Osteoblast (primary cell): ENCODE results near the gene LACTB. TPM values are rescaled to one million over a fixed set of nuclear protein-coding genes. Genes with fewer than 3 reads are reported as not detected.
A peak's percentile ranks its signal among the peaks of the same experiment; 100 is the strongest.

ENCODE experiments used
- DNase-seq: peaks from one replicate; pipeline ENCODE4 v3.0.0; 2011; ENCODE audit warnings: low spot score, mixed read lengths; ENCODE audit not compliant: insufficient read length; ENCODE audit errors: missing footprints
- H2AFZ ChIP-seq: 2 replicates; pipeline ENCODE4 v1.6.0; 2011; ENCODE audit warnings: mild to moderate bottlenecking, low read length
- H3K27ac ChIP-seq: 2 replicates; pipeline ENCODE4 v1.5.1; 2011; ENCODE audit warnings: mild to moderate bottlenecking, low read depth, low read length, moderate library complexity
- H3K27me3 ChIP-seq: 2 replicates; pipeline ENCODE4 v1.6.0; 2012; ENCODE audit warnings: mild to moderate bottlenecking, control low read depth, inconsistent platforms, low read length, moderate library complexity; ENCODE audit not compliant: insufficient read depth
- H3K36me3 ChIP-seq: 2 replicates; pipeline ENCODE4 v1.5.1; 2011; ENCODE audit warnings: mild to moderate bottlenecking, low read length, control low read depth, moderate library complexity; ENCODE audit not compliant: insufficient read depth
- H3K4me1 ChIP-seq: 2 replicates; pipeline ENCODE4 v1.5.1; 2011; ENCODE audit warnings: mild to moderate bottlenecking, low read length, control low read depth, moderate library complexity; ENCODE audit not compliant: insufficient read depth
- H3K4me2 ChIP-seq: 2 replicates; pipeline ENCODE4 v1.6.0; 2011; ENCODE audit warnings: mild to moderate bottlenecking, low read length; ENCODE audit not compliant: insufficient read depth
- H3K4me3 ChIP-seq: fragments of 200-600 bp; sonication (generic); 3 replicates; pipeline ENCODE4 v1.5.1; 2012; ENCODE audit warnings: mild to moderate bottlenecking, low read length, inconsistent platforms; ENCODE audit not compliant: insufficient read depth
- H3K79me2 ChIP-seq: 2 replicates; pipeline ENCODE4 v1.6.0; 2012; ENCODE audit warnings: mild to moderate bottlenecking, low read length, control low read depth, inconsistent platforms; ENCODE audit not compliant: insufficient read depth
- H3K9me3 ChIP-seq: 2 replicates; pipeline ENCODE4 v1.5.1; 2011; ENCODE audit warnings: low read depth, low read length, control low read depth
- H4K20me1 ChIP-seq: 2 replicates; pipeline ENCODE4 v1.6.0; 2012; ENCODE audit warnings: mild to moderate bottlenecking, low read length, control low read depth; ENCODE audit not compliant: insufficient read depth
- total RNA-seq: library from RNA; depleted of rRNA; stranded (reverse); fragments of >200 nt; gene quantifications from 2 replicates; pipeline ENCODE4 v1.2.3, GENCODE V29; 2012
- TF ChIP-seq, protein P1 (sequence below): IDR thresholded peaks from 2 replicates; pipeline ENCODE4 v1.5.1; 2011; ENCODE audit warnings: mild to moderate bottlenecking, low read depth, low read length, moderate library complexity; ENCODE audit errors: extremely low read depth

Gene LACTB
- total RNA-seq, 1 donor = 52.8 TPM

- Histone ChIP-seq H2AFZ (no peak overlapping the region), H3K27ac (peak overlapping the region; percentile 94), H3K9me3 (no peaks in the 10 kb centered on the region), H3K4me3 (no peak overlapping the region), H3K27me3 (no peaks in the 10 kb centered on the region), H3K4me1 (peaks cover 44% of the 10 kb centered on the region), H3K79me2 (peaks cover 59% of the 10 kb centered on the region), H4K20me1 (no peaks in the 10 kb centered on the region), H3K4me2 (no peak overlapping the region), H3K36me3 (peaks cover 54% of the 10 kb centered on the region)
- TF ChIP-seq, protein P1, sequence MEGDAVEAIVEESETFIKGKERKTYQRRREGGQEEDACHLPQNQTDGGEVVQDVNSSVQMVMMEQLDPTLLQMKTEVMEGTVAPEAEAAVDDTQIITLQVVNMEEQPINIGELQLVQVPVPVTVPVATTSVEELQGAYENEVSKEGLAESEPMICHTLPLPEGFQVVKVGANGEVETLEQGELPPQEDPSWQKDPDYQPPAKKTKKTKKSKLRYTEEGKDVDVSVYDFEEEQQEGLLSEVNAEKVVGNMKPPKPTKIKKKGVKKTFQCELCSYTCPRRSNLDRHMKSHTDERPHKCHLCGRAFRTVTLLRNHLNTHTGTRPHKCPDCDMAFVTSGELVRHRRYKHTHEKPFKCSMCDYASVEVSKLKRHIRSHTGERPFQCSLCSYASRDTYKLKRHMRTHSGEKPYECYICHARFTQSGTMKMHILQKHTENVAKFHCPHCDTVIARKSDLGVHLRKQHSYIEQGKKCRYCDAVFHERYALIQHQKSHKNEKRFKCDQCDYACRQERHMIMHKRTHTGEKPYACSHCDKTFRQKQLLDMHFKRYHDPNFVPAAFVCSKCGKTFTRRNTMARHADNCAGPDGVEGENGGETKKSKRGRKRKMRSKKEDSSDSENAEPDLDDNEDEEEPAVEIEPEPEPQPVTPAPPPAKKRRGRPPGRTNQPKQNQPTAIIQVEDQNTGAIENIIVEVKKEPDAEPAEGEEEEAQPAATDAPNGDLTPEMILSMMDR = no peak
- DNase-seq = no peak
These were observed 12.1 kb downstream of the LACTB start for GRCh38 chr15:63133786-63134185.

GRCh38 chr15:63134245-63134985, 12.8 kb downstream of the LACTB start:
- Histone ChIP-seq H3K79me2 (peaks cover 54% of the 10 kb centered on the region), H2AFZ (peak overlapping the region; percentile 1), H3K4me1 (peaks cover 44% of the 10 kb centered on the region), H4K20me1 (no peaks in the 10 kb centered on the region), H3K4me2 (peak overlapping the region; percentile 35), H3K27ac (peak overlapping the region; percentile 94), H3K9me3 (no peaks in the 10 kb centered on the region), H3K36me3 (peaks cover 49% of the 10 kb centered on the region), H3K4me3 (no peak overlapping the region), H3K27me3 (no peaks in the 10 kb centered on the region)
- no peak for DNase-seq
- TF ChIP-seq, protein P1 = no peak

- Histone ChIP-seq H3K79me2 (peaks cover 46% of the 10 kb centered on the region), H3K4me1 (peaks cover 44% of the 10 kb centered on the region), H3K4me3 (no peak overlapping the region), H2AFZ (no peak overlapping the region), H4K20me1 (no peaks in the 10 kb centered on the region), H3K4me2 (peak overlapping the region; percentile 48), H3K36me3 (peaks cover 47% of the 10 kb centered on the region), H3K27ac (peak overlapping the region; percentile 94), H3K27me3 (no peaks in the 10 kb centered on the region), H3K9me3 (no peaks in the 10 kb centered on the region)
- TF ChIP-seq, protein P1 = no peak
- DNase-seq = no peak
These were observed 13.6 kb downstream of the LACTB start for GRCh38 chr15:63135281-63135680.

DNA sequence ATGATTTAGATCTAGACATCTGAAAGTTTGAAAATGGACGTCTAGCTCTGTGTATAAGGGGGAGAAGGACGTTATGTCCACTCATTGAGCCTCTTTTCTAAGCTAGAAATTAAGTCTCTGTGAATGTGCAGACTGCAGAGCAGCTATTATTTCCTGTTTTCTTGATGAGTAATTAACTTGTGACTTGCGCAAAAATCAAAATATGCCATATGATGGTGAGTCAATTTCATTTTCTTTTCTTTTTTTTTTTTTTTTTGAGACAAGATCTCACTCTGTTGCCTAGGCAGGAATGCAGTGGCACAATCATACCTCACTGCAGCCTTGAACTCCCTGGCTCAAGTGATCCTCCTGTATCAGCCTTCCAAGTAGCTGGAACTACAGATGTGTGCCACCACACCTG, 14.1 kb downstream of the LACTB start:
- Histone ChIP-seq H3K27me3 (no peaks in the 10 kb centered on the region), H3K4me2 (peak overlapping the region; percentile 48), H3K27ac (peak overlapping the region; percentile 94), H2AFZ (peak overlapping the region; percentile 1), H3K36me3 (peaks cover 42% of the 10 kb centered on the region), H3K79me2 (peaks cover 41% of the 10 kb centered on the region), H3K9me3 (no peaks in the 10 kb centered on the region), H3K4me3 (no peak overlapping the region), H3K4me1 (peaks cover 44% of the 10 kb centered on the region), H4K20me1 (no peaks in the 10 kb centered on the region)
- TF ChIP-seq, protein P1 = no peak
- no peak for DNase-seq
